Activated CD8-positive, alpha-beta memory T cell treated with anti-CD3 and anti-CD28 coated beads, Interleukin-2, amount 50 U/mL, for 24 hours (primary cell): ENCODE data around the gene SCRN2.

Source experiments
- DNase-seq: peaks from one replicate; pipeline ENCODE4 v3.0.0-alpha.2; 2020; ENCODE audit errors: extremely low read depth

The SCRN2 gene

DNA sequence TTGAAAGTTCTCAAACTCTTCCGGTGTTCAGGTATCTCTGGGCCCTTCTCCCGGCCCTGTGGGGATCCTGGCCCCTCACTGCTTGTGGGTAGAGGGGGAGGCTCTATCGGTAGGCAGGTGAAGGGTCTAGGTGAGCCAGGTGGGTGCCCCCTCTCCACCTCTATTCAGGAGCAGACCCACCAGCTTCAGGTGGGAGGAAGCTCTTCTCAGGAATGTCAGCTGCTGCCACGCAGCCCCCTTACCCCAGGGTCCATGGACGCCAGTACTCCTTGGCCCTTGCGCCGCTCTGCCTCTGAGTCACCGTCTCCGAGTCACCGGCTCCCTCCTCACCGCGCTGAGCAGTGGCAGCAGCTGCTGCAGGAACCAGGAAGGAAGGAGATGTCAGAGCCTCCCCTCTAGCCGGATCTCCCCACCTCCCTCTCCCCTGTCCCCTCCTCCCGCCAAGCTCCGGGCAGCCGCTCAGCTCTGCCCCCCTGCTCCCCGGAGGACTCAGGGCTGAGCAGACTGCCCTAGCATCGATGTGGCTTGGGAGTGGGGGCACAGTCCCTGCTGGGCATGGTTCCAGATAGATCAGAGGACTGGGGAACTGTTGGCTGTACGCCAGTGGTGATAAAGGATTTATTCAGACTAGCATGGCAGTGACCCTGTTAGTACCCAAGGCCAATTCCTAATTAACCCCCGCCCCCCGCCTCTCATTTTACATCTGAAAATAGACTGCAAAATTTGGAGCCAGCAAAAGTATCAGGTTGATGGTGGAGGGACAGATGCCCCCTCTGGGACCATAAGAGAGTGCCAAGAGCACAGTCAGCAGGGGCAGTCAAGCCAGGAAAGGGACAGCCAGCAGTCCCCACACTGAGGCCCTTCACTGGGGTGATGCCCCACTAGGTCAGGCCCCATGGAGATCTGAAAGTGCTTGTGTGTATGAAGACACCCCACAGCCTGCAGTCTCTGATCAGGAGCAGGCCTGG lies 19.4 kb downstream of the SCRN2 start, which contains the start of gene OSBPL7:
Gene OSBPL7 (minus strand): TSS at position 371 of the 968 bp plus-strand sequence. CDS start 1,516 bp downstream, outside the sequence.
- DNase-seq, result no peak

DNA sequence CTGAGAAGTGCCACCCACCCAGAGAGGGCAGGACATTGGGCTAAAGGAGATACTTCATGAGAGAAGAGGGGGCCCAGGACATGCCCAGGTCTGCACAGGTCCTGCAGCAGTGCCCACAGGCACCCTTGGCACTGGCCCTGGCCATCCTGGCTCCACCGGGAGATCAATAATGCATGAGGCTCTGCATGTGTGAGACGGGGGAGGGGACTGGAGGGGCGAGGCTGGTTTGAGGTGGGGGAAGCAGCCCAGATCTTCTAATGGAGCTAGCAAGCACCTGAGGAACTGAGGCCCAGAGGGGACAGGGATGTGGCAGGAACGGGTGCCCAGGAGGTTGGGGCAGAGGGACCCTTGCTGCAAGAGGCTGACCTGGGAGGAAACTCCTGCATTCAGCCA lies 20.0 kb downstream of the SCRN2 start:
- DNase-seq, result no peak

DNA sequence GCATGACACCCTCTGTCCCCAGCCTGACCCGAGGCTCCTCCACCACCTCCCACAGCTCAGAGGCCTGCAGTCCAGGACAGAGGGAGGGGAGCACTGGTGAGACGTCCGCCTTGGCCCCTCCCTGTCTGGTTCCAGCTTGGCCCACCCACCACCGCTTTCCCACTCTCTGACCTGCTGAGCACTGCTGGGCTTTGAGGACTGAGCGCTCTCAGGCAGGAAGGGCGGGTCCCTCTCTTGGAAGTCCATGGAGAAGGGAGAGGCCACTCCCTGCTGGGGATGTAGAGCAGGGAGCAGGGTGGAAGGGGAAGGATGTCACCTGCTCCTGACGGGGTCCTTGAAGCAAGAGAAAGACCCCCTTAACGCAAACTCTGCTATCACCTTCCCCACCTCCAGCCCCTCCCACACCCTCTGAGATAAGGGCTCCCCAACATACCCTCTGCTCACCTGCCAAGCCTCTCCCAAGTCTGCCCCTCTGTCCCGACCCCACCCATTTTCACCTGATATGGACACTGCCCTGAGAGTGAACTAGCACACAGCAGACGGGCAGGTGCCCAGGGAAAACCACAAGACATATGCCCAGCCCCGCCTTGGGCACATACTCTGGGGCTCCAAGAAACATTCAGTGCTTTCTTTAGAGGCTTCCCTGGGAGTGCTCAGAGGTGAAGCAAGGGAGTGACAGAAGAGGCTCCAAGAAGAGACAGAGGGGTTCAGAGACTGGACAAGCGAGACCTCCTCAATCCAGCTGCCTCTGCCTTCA lies 20.9 kb downstream of the SCRN2 start:
- no peak for DNase-seq

DNA sequence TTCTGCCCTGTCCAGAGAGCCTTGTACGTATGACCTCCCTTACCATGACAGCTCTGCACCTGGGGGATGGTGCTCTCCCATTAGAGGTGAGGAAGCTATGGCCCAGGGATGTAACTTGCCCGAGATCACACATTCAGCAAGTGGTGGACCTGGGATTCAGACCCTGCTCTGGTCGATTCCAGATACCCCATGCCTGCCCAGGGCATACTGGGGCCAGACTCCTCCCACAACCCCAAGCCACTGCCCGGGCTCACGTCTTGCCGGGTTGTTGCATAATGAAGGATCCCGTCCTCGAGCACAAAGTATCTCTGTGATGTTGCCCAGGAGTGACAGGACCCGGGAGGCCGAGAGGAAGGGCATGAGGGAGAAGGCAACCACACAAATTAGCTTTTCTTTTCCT lies 21.6 kb downstream of the SCRN2 start:
- DNase-seq, result no peak

DNA sequence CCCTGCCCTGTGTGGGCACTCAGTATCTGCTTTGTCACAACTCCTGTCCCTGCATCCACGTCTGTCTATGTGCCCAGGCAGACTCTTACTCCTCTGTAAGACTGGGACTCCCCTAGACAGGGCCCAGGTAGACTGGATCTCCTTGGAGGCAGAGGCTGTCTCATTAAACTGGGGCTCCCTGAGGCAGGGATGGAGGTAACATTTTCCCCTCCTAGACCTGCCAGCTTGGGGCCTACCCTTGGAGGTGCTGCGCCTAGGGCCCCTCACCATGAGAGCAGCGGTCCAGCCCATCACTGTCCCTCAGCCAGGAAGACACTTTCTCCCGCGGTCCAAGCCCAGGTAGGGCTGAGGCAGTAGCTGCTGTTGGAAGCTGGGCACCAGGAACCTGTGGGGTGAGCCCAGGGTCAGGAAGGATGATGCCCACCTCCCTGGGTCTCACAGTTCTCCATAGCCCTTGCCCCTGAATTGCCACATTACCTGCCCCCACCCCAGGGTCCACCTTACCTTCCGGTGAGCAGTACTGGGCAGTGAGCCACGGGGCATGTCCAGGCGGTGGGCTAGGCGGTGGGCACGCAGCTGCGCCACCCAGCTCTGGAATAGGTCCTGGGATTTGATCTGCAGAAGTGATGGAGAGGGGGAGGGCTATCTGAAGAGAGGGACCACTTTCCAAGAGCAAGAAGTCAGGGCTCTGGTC lies 22.9 kb downstream of the SCRN2 start:
- no peak for DNase-seq

DNA sequence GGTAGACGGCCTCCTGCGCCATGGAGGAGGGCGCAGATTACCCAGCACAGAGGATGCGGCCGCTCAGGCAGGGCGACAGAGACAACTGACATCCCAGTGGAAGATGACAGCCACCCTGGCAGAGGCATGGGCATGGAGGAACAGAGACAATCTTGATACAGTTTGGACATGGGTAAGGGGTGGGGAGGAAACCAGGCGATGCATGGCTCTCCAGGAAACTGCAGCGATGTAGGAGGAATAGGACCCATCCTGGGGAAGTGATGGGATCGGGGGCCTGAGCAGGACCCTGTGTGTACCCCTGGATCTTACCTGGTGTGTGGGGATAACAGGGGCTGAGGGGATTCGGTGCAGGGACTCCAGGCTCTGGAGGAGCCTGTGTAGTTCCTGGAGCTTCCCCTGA lies 24.1 kb downstream of the SCRN2 start:
- no peak for DNase-seq

DNA sequence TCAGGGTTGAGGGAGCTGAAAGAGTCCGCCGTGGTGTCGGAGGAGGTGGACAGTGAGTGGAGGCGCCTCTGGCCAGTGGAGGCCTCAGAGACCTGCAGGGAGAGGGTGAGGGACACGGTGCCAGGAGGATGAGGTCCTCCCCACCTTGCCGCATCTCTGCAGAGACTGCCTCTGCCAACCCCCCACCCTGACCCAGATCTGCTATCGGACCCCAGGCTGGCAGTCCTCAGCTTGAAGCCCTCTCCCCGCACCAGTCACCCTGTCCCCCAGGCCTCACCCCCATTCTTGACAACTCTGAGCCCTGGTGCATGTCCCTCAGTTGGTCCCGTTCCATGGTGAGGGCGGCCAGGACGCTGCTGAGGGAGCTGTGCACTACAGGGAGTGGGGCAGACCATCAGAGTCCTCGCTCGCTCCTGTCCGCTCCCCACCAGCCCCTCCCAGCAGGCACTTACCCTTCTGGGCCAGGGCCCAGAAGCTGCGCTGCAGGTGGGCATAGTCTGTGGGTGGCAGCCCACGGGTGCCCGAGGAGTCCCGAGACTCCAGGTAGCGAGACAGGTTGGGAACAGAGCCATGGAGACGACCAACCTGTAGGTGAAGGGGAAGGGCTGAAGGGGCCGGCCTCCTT lies 24.9 kb downstream of the SCRN2 start:
- no peak for DNase-seq

DNA sequence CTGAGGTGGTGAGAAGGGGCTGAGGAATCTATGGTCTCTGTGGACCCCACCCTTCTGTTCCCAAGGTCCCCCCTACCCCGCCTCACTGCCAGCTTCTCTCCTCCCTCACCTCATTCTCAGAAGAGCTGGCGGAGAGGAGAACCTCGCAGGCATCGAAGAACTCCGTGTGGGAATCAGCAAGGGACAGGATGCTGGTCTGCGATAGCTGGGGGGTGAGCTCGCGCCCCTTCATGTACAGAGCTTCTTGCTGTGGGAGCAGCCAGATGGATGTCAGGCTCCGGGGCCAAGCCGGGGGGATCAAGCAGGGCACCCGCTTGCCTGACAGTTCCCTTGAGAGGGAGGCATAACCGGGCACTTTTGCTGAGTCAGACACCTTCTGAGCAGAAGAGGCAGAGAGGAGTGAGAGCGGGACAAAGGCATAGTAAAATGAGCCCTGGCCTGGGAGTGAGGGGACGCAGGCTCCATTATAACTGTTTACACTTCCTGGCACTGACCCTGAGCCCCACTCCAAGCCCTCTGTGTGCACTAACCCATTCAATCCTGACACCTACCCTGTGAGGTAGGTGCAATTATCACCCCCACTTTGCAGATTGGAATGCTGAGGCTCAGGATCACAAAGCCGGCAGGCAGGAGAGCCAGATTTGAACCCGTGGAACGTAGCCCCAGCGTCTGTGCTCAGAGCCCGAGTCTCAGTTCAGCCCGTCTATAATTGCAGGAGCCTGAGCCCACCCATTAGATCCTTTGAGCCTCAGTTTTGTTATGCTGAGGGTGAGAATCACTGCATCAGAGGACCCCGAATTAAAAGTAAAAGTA lies 25.8 kb downstream of the SCRN2 start:
- no peak for DNase-seq

DNA sequence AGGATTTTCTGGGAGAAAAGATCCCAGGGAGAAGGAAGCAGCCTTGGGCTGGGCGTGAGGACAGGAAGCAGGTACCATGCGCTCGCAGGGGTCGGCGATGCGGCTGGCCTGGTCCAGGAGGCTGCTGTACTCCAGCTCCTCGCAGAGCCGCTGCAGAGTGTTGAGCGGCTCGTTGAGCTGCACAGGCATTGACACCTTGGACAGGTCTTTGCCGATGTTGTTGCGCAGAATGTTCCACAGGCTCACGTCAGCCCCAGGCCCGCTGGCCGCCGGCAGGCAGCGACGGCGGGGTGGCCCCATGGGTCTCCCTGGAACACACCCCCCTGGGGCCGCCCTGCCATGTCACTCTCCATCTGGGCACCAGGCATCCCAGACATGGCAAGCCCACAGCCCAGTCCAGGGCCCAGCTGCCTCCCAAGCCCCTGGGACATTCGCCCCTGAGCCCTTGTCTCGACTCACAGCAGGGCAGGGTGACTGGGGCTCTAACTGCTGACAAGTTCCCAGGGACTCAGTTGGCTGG lies 27.5 kb downstream of the SCRN2 start:
- no peak for DNase-seq

DNA sequence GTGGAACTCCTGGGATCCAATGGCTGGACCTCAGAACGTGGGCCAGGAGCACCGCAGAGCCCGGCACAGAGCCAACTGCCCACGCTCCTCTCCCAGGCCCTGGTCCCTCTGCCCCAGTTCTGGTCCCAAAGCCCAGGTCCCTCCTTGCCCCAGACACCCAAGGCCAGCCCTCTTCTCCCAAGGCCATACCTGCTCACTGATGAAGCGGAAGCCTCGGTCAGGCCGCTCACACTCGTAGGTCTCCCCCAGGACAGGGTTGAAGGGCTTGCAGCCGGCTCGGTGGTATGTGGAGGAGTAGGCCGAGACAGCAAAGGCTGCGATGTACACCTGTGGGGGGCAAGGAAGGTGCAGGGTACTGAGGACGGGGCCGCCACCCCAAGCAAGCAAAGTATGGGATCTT lies 28.0 kb downstream of the SCRN2 start:
- DNase-seq, result no peak

DNA sequence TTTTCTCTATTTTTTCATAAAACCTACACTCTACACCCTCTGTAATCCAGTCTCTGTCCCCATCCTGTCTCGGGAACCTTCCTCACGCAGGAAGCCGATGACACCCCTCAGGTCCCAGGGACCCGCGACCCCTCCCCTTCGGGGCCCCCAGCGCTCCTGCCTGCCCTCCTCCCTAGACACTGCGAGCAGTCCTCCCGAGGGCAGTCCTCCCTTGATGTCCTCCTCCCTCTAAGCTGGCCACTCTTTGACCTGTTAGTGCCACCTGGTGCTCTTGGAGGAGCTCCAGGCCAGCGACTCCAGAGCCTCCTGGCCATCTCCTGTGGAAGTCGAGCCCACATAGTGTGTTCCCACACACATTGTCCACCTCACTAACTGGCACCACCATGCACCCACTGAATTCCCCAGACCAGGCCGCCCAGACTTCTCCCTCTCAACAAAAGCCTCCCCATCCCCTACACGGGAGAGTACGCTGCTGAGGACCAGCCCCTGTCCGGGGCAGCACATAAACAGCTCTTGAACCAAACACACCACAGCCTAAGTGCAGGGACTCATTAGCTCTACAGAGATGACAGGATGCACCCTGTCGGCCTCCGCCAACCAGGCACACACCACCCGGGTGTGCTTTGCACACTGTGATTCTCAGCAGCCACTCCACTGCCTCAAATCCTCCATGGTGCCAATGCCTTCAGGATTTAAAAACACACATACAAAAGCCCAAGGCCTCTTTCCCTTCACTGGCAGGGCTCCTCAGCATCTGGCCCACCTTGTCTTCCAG lies 28.7 kb downstream of the SCRN2 start:
- no peak for DNase-seq

DNA sequence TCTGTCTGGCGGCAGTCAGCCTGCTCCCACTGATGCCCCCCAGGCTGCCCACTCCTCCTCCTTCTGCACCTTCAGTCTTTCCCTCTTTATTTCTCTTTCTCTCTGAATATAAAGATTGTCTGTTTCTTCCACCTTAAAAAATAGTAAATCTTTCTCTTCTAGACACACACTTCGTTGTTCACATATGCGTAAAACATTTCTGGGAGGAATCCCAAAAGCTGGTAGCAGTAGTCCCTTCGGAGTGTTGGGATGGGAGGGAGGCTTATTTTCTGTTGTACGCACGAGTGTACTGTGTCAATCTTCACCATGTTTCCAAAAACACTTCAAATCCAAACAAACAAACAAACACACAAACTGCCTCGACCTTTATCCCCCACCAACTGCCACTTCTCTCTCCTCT lies 29.4 kb downstream of the SCRN2 start:
- DNase-seq, result no peak

DNA sequence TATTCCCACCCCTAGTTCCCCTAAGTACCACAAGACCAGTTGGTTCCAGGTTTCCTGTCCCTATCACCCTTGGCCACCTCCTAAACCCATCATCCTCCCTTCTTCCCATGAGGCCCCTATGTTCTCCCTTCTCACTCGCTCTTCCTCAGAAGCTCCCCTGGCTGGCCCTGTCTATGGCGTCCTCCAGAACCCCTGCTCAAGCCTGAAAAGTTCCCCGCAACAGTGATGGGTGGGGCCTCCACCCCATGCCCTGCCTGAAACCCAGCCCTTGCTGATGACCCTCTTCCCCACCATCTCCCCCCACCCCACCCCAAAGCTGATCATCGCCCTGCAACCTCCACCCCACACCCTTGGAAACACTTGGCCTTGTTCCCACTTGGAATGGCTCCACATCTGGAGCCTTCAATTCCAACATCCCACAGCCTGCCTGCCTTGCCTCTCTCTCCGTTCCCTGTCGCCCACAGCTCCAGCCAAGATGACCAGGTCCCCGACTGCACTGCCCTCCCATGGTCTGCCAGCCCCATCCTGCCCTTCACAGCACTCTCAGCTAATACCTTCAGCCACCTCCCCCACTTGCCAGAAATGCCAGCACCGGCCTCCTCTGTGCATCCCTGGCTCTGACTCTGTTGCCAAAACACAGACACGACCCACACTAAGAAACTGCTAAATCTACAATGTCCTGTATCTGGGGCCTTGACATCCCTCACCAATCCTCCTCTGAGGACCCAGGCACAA lies 30.0 kb downstream of the SCRN2 start:
- no peak for DNase-seq

DNA sequence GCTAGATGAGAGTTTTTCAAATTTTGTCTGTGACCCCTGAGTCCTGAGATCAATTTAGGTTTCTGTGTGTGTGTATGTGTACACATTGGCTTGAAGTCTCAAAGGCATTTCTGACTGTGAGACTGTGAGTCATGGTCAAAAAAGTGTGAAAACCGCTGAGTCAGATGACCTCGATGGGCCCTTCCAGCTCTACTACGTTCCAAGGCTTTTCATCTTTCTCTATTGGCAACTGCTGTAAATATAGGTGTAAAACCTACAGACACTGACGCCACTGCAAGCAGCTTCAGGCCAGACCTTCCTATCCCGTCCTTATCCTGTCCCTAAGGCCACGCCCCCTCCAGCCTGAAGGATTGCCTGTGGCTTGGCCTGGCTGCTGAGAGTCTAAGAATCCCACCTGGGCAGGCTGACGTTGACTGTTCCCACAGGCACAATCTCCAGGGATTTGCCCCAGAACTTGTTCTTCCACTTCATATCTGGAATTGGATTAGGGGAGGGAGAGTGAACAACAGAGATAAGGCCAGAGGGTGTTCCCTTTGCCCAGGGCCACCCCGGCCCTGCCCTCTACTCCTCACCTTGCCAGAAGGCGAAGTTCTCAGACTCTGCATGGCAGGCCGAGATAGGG lies 30.8 kb downstream of the SCRN2 start:
- DNase-seq, result no peak

DNA sequence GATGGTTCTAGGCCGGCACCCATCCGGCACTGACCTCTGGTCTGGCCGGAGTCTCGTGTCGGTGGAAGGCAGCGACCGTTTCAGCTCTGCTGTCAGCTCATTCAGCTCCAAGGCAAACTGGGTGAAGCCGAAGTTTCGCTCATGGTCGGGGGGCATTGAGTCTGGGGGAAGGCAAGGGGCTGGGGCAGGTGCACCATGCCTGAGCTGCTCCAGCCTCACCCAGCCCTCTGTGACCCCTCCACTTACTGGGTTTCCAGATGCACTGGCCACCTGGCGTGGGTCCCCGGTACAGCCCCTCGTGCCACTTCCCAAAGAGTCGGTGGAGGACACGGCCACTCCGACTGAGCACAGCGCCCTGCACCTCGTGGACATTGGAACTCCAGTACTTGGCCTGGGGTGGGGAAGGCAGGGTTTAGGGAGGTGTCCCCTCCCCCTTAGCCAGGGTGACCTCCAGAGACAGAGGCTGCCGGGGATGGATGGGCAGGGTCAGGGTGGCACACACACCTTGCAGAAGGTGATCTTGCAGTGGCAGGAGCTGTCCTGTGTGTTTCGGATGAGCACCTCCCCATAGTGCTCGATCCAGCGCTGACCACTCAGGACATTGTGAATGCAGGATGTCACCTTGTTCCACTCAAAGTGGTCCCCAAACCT lies 32.1 kb downstream of the SCRN2 start:
- no peak for DNase-seq

DNA sequence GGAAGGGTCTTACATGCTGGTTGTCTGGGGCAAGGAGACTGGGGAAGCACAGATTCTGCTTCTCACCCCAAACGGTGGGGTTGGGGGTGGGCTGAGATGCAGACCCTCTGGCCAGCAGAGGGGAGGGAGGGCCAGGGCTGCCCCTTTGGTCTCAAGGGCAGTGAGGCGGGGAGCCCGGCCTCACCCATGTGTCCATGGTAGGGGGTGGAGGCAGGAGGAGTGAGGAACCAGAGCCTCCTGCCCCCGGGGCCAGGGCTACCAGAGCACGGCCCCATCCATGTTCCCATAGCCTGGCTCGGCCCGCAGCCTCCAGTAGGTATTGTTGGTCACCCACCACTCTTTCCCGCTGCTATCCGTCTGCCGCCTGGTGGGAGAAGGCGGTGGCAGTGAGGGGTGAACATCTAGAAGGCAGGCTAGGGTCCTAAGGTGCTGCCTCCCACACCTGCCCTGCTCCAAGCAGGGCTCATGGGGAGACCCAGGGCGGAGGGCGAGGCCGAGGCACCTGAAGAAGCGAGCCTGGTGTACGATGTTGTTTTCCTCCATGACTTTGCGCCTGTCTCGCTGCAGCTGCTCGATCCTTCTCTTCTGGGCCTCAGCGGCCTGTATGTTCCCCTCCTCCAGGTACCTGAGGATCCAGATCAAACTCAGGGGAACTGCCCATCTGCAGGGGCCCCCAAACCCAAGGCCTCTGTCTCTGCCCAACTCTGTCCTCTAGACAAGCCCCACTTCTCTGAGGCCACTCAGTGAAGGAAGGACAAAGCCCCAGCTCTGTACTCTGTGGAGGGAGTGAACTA lies 32.8 kb downstream of the SCRN2 start:
- no peak for DNase-seq

DNA sequence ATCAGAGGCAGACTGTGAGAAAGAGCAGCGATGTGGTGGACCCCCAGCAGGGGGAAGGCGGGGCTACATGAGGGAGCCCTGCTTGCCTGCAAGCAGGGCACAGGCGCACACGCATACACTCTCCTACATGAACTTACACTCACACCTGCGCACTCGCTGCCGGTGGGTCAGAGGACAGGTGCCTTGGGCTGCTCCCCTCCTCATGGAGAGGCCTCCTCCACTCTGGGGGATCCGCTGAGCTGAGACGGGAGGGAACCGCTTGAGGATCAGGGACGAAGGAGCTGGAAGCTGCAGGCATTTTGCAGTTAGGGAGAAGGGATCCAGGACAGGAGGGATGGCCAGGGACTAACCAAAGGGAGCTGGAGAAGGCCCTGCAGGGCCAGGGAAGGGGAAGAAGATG lies 33.7 kb downstream of the SCRN2 start:
- no peak for DNase-seq

DNA sequence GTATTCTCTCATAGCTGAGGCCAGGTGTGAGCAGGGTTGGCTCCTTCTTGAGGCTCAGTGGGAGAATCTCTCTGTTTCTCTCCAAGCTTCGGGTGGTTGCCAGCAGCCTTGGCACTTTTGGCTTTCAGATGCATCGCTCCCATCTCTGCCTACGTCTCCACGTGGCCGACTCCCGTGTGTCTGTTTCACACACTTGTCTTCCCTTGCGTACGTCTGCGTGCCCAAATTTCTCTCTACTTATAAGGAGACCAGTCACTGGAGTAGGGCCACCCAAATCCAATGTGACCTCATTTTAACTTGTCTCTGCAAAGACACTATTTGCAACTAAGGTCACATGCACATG lies 34.2 kb downstream of the SCRN2 start:
- DNase-seq, result no peak
